HG03378 (cell line): ENCODE measurements around the gene CNIH3.

Source experiments
- ATAC-seq: cut with Tn5 transposase; IDR thresholded peaks from one replicate; pipeline ENCODE4 v1.9.1; 2021; ENCODE audit warnings: mild to moderate bottlenecking, moderate library complexity; ENCODE audit not compliant: unreplicated experiment

The CNIH3 gene

GRCh38 chr1:224767676-224768075 is 151.6 kb downstream of the CNIH3 start:
- no peak for ATAC-seq

- no peak for ATAC-seq
Observed at GRCh38 chr1:224768971-224769370, 152.9 kb downstream of the CNIH3 start.

GRCh38 chr1:224769452-224770335 is 153.6 kb downstream of the CNIH3 start:
- no peak for ATAC-seq

- ATAC-seq = no peak
Observed at GRCh38 chr1:224770336-224770693, 154.2 kb downstream of the CNIH3 start.

- no peak for ATAC-seq
Observed at GRCh38 chr1:224773646-224774045, 157.5 kb downstream of the CNIH3 start.

GRCh38 chr1:224774378-224774777 is 158.3 kb downstream of the CNIH3 start:
- no peak for ATAC-seq

GRCh38 chr1:224777180-224777579 is 161.1 kb downstream of the CNIH3 start:
- no peak for ATAC-seq

- no peak for ATAC-seq
Observed at GRCh38 chr1:224779536-224779935, 163.4 kb downstream of the CNIH3 start.

GRCh38 chr1:224780736-224781135 is 164.6 kb downstream of the CNIH3 start:
- ATAC-seq = no peak

- peak; percentile 48 for ATAC-seq
Observed at GRCh38 chr1:224781800-224782199, 165.7 kb downstream of the CNIH3 start.

GRCh38 chr1:224782281-224783000 is 166.3 kb downstream of the CNIH3 start:
- peak; percentile 3 for ATAC-seq

GRCh38 chr1:224783006-224783651 is 167.0 kb downstream of the CNIH3 start:
- peak; percentile 52 for ATAC-seq

GRCh38 chr1:224784265-224785039 is 168.3 kb downstream of the CNIH3 start:
- no peak for ATAC-seq

- ATAC-seq = no peak
Observed at GRCh38 chr1:224785040-224785328, 168.9 kb downstream of the CNIH3 start.

GRCh38 chr1:224785622-224786021 is 169.5 kb downstream of the CNIH3 start:
- ATAC-seq = no peak

GRCh38 chr1:224786533-224787250 is 170.6 kb downstream of the CNIH3 start:
- no peak for ATAC-seq

- ATAC-seq = no peak
Observed at GRCh38 chr1:224789311-224789710, 173.2 kb downstream of the CNIH3 start.
